ENCODE data around the gene RALGAPB.

RALGAPB gene

GRCh38 chr20:38426006-38426897 lies 46.4 kb upstream of the RALGAPB start:
- DNase-seq: no peak
- no peaks in the 10 kb centered on the region for H3K9me3 ChIP-seq (replicated peaks; ENCODE audit: insufficient read depth, low read length)
- peaks cover 61% of the 10 kb centered on the region for H3K36me3 ChIP-seq (replicated peaks; ENCODE audit: insufficient read depth, low read length)
- H3K4me1 ChIP-seq (ENCODE audit: low read length): 0 out of 2 replicates have a peak, but pooled peaks cover 3% of the 10 kb centered on the region
- TF ChIP-seq EZH2phosphoT487 (IDR thresholded peaks at IDR 0.05; ENCODE audit: low read length): no peak
- TF ChIP-seq EZH2 (optimal IDR thresholded peaks at IDR 0.05; ENCODE audit: low read depth, low read length): no peak
- no peak for TF ChIP-seq CTCF (IDR thresholded peaks at IDR 0.05; ENCODE audit: low read length)
- no peak overlapping the region for H3K4me3 ChIP-seq (ENCODE audit: low read length)
- H3K27me3 ChIP-seq (replicated peaks; ENCODE audit: insufficient read depth, low read length): no peaks in the 10 kb centered on the region
- H3K9me2 ChIP-seq (replicated peaks; ENCODE audit: insufficient read depth, low read length): no peaks in the 10 kb centered on the region
- H3K79me2 ChIP-seq (ENCODE audit: low read length): peaks cover 99% of the 10 kb centered on the region
- H3K9ac ChIP-seq (ENCODE audit: low read length): no peak overlapping the region
- H4K20me1 ChIP-seq (ENCODE audit: insufficient read depth, low read length): peaks cover 84% of the 10 kb centered on the region
- H3K27ac ChIP-seq (ENCODE audit: low read length): no peak overlapping the region
- peaks cover 13% of the 10 kb centered on the region; the same call in 1 of the 2 replicates for H3F3A ChIP-seq (ENCODE audit: insufficient read depth, low read length)
- no peak overlapping the region for H2AFZ ChIP-seq (ENCODE audit: low read length)
- no peak overlapping the region for H3K4me2 ChIP-seq (ENCODE audit: low read depth, low read length)

- Histone ChIP-seq H3K4me2 (ENCODE audit: low read depth, low read length) (no peak overlapping the region), H3K27me3 (replicated peaks; ENCODE audit: insufficient read depth, low read length) (no peaks in the 10 kb centered on the region), H3K27ac (ENCODE audit: low read length) (no peak overlapping the region), H3K4me3 (ENCODE audit: low read length) (no peak overlapping the region), H3K9me3 (replicated peaks; ENCODE audit: insufficient read depth, low read length) (no peaks in the 10 kb centered on the region), H4K20me1 (ENCODE audit: insufficient read depth, low read length) (peaks cover 84% of the 10 kb centered on the region), H3K9ac (ENCODE audit: low read length) (no peak overlapping the region), H3K4me1 (ENCODE audit: low read length) (peaks cover 14% of the 10 kb centered on the region; the same call in 1 of the 2 replicates), H3K9me2 (replicated peaks; ENCODE audit: insufficient read depth, low read length) (no peaks in the 10 kb centered on the region), H2AFZ (ENCODE audit: low read length) (no peak overlapping the region), H3K79me2 (ENCODE audit: low read length) (peaks cover 99% of the 10 kb centered on the region), H3F3A (ENCODE audit: insufficient read depth, low read length) (no peaks in the 10 kb centered on the region), H3K36me3 (replicated peaks; ENCODE audit: insufficient read depth, low read length) (peaks cover 63% of the 10 kb centered on the region)
- DNase-seq: no peak
- TF ChIP-seq EZH2phosphoT487 (IDR thresholded peaks at IDR 0.05; ENCODE audit: low read length) (no peak), CTCF (IDR thresholded peaks at IDR 0.05; ENCODE audit: low read length) (no peak), EZH2 (optimal IDR thresholded peaks at IDR 0.05; ENCODE audit: low read depth, low read length) (no peak)
These were observed 45.0 kb upstream of the RALGAPB start for GRCh38 chr20:38427655-38428023.

GRCh38 chr20:38428800-38429199 lies 43.8 kb upstream of the RALGAPB start:
- Histone ChIP-seq H3K4me1 (ENCODE audit: low read length) (peaks cover 20% of the 10 kb centered on the region; the same call in 1 of the 2 replicates), H3K9me2 (replicated peaks; ENCODE audit: insufficient read depth, low read length) (no peaks in the 10 kb centered on the region), H3K27me3 (replicated peaks; ENCODE audit: insufficient read depth, low read length) (no peaks in the 10 kb centered on the region), H2AFZ (ENCODE audit: low read length) (no peak overlapping the region), H4K20me1 (ENCODE audit: insufficient read depth, low read length) (peaks cover 90% of the 10 kb centered on the region), H3K9me3 (replicated peaks; ENCODE audit: insufficient read depth, low read length) (no peaks in the 10 kb centered on the region), H3K9ac (ENCODE audit: low read length) (no peak overlapping the region), H3K36me3 (replicated peaks; ENCODE audit: insufficient read depth, low read length) (peaks cover 70% of the 10 kb centered on the region), H3K79me2 (ENCODE audit: low read length) (peaks cover 100% of the 10 kb centered on the region), H3K27ac (ENCODE audit: low read length) (no peak overlapping the region), H3K4me2 (ENCODE audit: low read depth, low read length) (no peak overlapping the region), H3K4me3 (ENCODE audit: low read length) (no peak overlapping the region), H3F3A (ENCODE audit: insufficient read depth, low read length) (no peaks in the 10 kb centered on the region)
- TF ChIP-seq EZH2 (optimal IDR thresholded peaks at IDR 0.05; ENCODE audit: low read depth, low read length): no peak
- no peak for TF ChIP-seq EZH2phosphoT487 (IDR thresholded peaks at IDR 0.05; ENCODE audit: low read length)
- TF ChIP-seq CTCF (IDR thresholded peaks at IDR 0.05; ENCODE audit: low read length): no peak
- no peak for DNase-seq

Data from MM.1S (cell line).